ENCODE data around the gene FKBP2.

The FKBP2 gene

DNA sequence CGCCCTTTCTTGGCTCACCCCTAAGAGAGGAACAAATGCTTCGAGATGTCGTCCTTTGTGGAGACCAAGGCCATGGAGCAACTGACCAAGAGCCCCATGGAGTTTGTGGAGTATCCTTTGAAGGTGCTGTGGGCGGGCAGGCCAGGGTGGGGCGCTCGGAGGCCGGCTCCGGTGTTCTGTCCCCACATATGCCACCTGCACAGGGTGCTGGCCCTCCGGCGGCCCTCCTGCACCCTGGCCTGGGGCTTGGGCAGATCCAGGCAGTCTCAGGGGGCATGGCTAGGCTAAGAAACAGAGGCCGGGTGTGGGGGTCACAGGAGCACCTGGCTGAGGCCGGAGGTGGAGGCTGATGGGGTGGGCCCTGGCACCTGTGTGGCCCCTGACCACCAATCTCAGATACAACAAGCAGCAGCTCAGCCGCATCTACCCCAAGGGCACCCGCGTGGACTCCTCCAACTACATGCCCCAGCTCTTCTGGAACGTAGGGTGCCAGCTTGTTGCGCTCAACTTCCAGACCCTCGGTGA lies 20.7 kb downstream of the FKBP2 start:
- no peak overlapping the region for H3K4me3 ChIP-seq (ENCODE audit: control insufficient read depth, low read depth, low read length)
- TF ChIP-seq, protein P1, sequence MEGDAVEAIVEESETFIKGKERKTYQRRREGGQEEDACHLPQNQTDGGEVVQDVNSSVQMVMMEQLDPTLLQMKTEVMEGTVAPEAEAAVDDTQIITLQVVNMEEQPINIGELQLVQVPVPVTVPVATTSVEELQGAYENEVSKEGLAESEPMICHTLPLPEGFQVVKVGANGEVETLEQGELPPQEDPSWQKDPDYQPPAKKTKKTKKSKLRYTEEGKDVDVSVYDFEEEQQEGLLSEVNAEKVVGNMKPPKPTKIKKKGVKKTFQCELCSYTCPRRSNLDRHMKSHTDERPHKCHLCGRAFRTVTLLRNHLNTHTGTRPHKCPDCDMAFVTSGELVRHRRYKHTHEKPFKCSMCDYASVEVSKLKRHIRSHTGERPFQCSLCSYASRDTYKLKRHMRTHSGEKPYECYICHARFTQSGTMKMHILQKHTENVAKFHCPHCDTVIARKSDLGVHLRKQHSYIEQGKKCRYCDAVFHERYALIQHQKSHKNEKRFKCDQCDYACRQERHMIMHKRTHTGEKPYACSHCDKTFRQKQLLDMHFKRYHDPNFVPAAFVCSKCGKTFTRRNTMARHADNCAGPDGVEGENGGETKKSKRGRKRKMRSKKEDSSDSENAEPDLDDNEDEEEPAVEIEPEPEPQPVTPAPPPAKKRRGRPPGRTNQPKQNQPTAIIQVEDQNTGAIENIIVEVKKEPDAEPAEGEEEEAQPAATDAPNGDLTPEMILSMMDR (IDR thresholded peaks at IDR 0.05; ENCODE audit: control insufficient read depth, insufficient read depth, low read depth, low read length, missing control alignments), result no peak
- DNase-seq (ENCODE audit: low read depth), result no peak

DNA sequence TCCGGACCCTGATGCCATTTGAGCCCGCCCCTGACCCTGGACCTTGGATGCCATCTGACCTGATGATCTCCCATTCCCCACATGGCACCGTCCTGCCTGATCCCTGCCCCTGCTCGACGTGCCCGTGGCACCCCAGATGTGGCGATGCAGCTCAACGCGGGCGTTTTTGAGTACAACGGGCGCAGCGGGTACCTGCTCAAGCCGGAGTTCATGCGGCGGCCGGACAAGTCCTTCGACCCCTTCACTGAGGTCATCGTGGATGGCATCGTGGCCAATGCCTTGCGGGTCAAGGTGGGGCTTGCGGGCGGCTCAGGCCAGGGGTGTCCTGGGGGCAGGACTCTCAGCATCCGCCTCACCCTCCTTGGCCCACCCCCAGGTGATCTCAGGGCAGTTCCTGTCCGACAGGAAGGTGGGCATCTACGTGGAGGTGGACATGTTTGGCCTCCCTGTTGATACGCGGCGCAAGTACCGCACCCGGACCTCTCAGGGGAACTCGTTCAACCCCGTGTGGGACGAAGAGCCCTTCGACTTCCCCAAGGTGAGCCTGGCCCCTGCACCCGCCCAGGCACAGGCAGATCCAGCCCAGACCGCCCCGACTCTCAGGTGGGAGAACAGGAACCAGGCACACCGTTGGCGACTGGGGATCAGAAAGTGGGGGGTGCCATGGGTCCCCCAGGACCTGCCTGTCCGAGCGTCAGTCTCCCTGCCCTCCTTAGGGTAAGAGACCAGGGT lies 21.5 kb downstream of the FKBP2 start:
- DNase-seq (ENCODE audit: low read depth), result no peak
- TF ChIP-seq, protein P1 (IDR thresholded peaks at IDR 0.05; ENCODE audit: control insufficient read depth, insufficient read depth, low read depth, low read length, missing control alignments), result no peak

DNA sequence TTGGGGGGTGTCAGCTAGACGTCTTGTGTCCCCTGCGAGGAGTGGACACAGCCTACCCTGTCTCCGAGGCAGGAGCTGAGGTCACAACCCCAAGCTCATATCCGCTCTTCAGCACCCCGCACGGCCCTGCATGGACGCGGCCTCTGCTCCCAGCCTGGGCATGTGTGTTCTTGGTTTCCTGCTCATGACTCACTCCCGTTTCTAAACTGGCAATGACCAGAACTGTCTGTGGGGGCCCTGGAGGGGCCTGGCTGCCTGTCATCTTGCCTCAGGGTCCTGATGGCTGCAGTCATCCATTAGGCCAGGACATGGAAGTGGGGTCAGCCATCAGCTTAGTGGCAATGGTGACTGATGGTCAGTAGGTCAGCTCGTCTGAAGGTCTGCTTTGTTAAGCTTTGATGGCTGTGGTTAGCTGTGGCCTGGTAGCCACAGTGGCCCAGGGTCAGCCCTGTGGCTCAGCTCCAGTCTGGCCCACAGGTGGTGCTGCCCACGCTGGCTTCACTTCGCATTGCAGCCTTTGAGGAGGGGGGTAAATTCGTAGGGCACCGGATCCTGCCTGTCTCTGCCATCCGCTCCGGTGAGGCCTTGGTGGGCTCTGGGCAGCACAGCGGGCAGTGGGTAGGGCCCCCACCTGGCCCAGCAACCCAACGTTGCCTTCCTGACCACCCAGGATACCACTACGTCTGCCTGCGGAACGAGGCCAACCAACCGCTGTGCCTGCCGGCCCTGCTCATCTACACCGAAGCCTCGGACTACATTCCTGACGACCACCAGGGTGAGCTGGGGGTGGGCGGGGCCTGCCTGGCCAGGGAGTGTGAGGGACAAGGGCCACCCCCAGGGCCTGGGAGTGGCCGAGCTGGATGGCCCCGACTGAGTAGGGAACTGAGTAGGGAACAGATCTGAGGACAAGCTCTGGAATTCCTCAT lies 22.4 kb downstream of the FKBP2 start:
- TF ChIP-seq, protein P1 (IDR thresholded peaks at IDR 0.05; ENCODE audit: control insufficient read depth, insufficient read depth, low read depth, low read length, missing control alignments), result no peak
- no peak overlapping the region for H3K4me3 ChIP-seq (ENCODE audit: control insufficient read depth, low read depth, low read length)
- DNase-seq (ENCODE audit: low read depth), result no peak

More for the DNA sequence above, 21.5 kb downstream of the FKBP2 start:
- no peak overlapping the region for H3K4me3 ChIP-seq (ENCODE audit: control insufficient read depth, low read depth, low read length)

DNA sequence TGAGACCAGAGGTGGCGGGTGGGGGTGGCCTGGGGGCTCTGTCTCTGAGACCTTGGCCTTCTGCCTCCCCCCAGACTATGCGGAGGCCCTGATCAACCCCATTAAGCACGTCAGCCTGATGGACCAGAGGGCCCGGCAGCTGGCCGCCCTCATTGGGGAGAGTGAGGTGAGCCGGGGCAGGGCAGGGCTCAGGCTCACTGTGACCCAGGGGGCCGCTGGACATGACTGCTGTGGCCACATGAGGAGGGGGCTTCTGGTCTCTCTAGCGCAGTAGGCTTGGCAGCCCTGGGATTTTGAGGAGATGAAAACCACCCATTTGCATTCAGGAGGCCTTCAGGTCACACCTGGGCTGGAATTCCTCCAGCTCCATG lies 23.0 kb downstream of the FKBP2 start:
- no peak for DNase-seq (ENCODE audit: low read depth)
- TF ChIP-seq, protein P1 (IDR thresholded peaks at IDR 0.05; ENCODE audit: control insufficient read depth, insufficient read depth, low read depth, low read length, missing control alignments), result no peak
- H3K4me3 ChIP-seq (ENCODE audit: control insufficient read depth, low read depth, low read length), result no peak overlapping the region

DNA sequence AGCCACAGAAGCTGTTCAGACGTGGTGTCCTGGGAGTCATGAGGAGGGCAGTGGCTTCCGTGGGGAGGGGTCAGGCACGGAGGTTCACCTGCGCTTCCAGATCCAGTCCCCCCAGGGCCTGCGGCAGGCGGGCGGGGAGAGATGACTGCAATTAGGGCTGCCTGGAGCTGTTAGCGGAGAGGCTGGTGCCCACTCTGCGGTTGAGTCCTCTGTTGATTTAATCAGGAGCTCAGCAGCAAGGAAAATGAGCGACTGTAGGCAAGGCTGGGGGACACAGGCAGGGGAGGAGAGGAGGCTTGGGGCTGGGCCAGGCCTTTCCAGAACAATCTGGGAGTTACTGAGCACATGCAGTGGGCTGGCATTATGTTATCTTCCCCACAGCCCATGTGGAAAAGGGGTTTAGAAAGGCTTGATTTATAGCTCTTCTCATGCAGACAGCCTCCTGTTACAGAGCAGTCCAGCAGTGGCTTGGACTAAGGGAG lies 23.5 kb downstream of the FKBP2 start:
- DNase-seq (ENCODE audit: low read depth), result no peak
- TF ChIP-seq, protein P1 (IDR thresholded peaks at IDR 0.05; ENCODE audit: control insufficient read depth, insufficient read depth, low read depth, low read length, missing control alignments), result no peak

More for the DNA sequence above, 23.5 kb downstream of the FKBP2 start:
- H3K4me3 ChIP-seq (ENCODE audit: control insufficient read depth, low read depth, low read length), result no peak overlapping the region
